Measurements from ENCODE around the gene GPC6.

The GPC6 gene

GRCh38 chr13:93409001-93409400, 182.4 kb downstream of the GPC6 start:
- Histone ChIP-seq H4K8ac (ENCODE audit: low read length) (no peak overlapping the region), H3K9me3 (ENCODE audit: control insufficient read depth, low read length) (no peaks in the 10 kb centered on the region), H3K4ac (ENCODE audit: low read depth in 1 of 2, low read length in 2 of 2) (no peak overlapping the region), H2BK120ac (ENCODE audit: low read depth, low read length) (no peak overlapping the region), H3K4me3 (ENCODE audit: insufficient read depth in 1 of 2, low read depth in 1 of 2, low read length in 2 of 2) (no peak overlapping the region), H3K79me1 (replicated peaks; ENCODE audit: low read length, poor library complexity, severe bottlenecking) (peaks cover 3% of the 10 kb centered on the region), H3K9ac (ENCODE audit: low read length) (no peak overlapping the region), H3K27me3 (ENCODE audit: control insufficient read depth in 1 of 2, insufficient read depth in 1 of 2, low read length in 2 of 2) (no peaks in the 10 kb centered on the region), H4K91ac (ENCODE audit: low read length) (no peak overlapping the region), H3K18ac (ENCODE audit: low read depth in 1 of 2, low read length in 2 of 2) (no peak overlapping the region), H3K23ac (ENCODE audit: low read length in 2 of 2) (no peak overlapping the region), H2BK12ac (ENCODE audit: low read length in 2 of 2) (no peak overlapping the region), H3K36me3 (ENCODE audit: control insufficient read depth in 1 of 2, insufficient read depth in 2 of 2, low read depth in 1 of 2, low read length in 2 of 2) (no peaks in the 10 kb centered on the region), H3K14ac (ENCODE audit: low read length in 2 of 2) (no peak overlapping the region), H3K27ac (ENCODE audit: low read length, poor library complexity, severe bottlenecking) (no peak overlapping the region), H2AFZ (ENCODE audit: low read depth, low read length) (no peak overlapping the region), H3K4me1 (ENCODE audit: control insufficient read depth, insufficient read depth, low read depth, low read length) (no peaks in the 10 kb centered on the region), H2AK5ac (ENCODE audit: low read length, severe bottlenecking) (no peak overlapping the region), H2BK5ac (ENCODE audit: low read depth, low read length, poor library complexity, severe bottlenecking) (no peak overlapping the region), H2BK15ac (ENCODE audit: low read depth, poor library complexity, severe bottlenecking) (no peak overlapping the region), H3K4me2 (ENCODE audit: low read length, poor library complexity, severe bottlenecking) (no peak overlapping the region)
- no peak for DNase-seq
- no CpG with 5 or more reads among the region's 3 CpGs for WGBS

GRCh38 chr13:93409816-93410215, 183.2 kb downstream of the GPC6 start:
- H2BK15ac ChIP-seq (ENCODE audit: low read depth, poor library complexity, severe bottlenecking) = no peak overlapping the region
- H3K23ac ChIP-seq (ENCODE audit: low read length in 2 of 2) = no peak overlapping the region
- H3K79me1 ChIP-seq (replicated peaks; ENCODE audit: low read length, poor library complexity, severe bottlenecking) = peaks cover 7% of the 10 kb centered on the region
- no peak overlapping the region for H2AK5ac ChIP-seq (ENCODE audit: low read length, severe bottlenecking)
- H3K27ac ChIP-seq (ENCODE audit: low read length, poor library complexity, severe bottlenecking) = no peak overlapping the region
- DNase-seq = no peak
- no peaks in the 10 kb centered on the region for H3K36me3 ChIP-seq (ENCODE audit: control insufficient read depth in 1 of 2, insufficient read depth in 2 of 2, low read depth in 1 of 2, low read length in 2 of 2)
- H3K9ac ChIP-seq (ENCODE audit: low read length) = no peak overlapping the region
- no peak overlapping the region for H2BK120ac ChIP-seq (ENCODE audit: low read depth, low read length)
- H3K4me2 ChIP-seq (ENCODE audit: low read length, poor library complexity, severe bottlenecking) = no peak overlapping the region
- H3K18ac ChIP-seq (ENCODE audit: low read depth in 1 of 2, low read length in 2 of 2) = no peak overlapping the region
- H3K4ac ChIP-seq (ENCODE audit: low read depth in 1 of 2, low read length in 2 of 2) = no peak overlapping the region
- H2BK5ac ChIP-seq (ENCODE audit: low read depth, low read length, poor library complexity, severe bottlenecking) = no peak overlapping the region
- no peaks in the 10 kb centered on the region for H3K4me1 ChIP-seq (ENCODE audit: control insufficient read depth, insufficient read depth, low read depth, low read length)
- no peak overlapping the region for H3K14ac ChIP-seq (ENCODE audit: low read length in 2 of 2)
- H3K4me3 ChIP-seq (ENCODE audit: insufficient read depth in 1 of 2, low read depth in 1 of 2, low read length in 2 of 2) = no peak overlapping the region
- no peak overlapping the region for H4K8ac ChIP-seq (ENCODE audit: low read length)
- no peaks in the 10 kb centered on the region for H3K27me3 ChIP-seq (ENCODE audit: control insufficient read depth in 1 of 2, insufficient read depth in 1 of 2, low read length in 2 of 2)
- no peak overlapping the region for H4K91ac ChIP-seq (ENCODE audit: low read length)
- no peak overlapping the region for H2AFZ ChIP-seq (ENCODE audit: low read depth, low read length)
- no peaks in the 10 kb centered on the region for H3K9me3 ChIP-seq (ENCODE audit: control insufficient read depth, low read length)
- H2BK12ac ChIP-seq (ENCODE audit: low read length in 2 of 2) = no peak overlapping the region

- 71% methylated on average over 2 of the region's 3 CpGs for WGBS
- Histone ChIP-seq H3K4me1 (ENCODE audit: control insufficient read depth, insufficient read depth, low read depth, low read length) (no peaks in the 10 kb centered on the region), H3K4ac (ENCODE audit: low read depth in 1 of 2, low read length in 2 of 2) (no peak overlapping the region), H3K9me3 (ENCODE audit: control insufficient read depth, low read length) (no peaks in the 10 kb centered on the region), H3K27ac (ENCODE audit: low read length, poor library complexity, severe bottlenecking) (no peak overlapping the region), H3K23ac (ENCODE audit: low read length in 2 of 2) (no peak overlapping the region), H2BK12ac (ENCODE audit: low read length in 2 of 2) (no peak overlapping the region), H3K4me2 (ENCODE audit: low read length, poor library complexity, severe bottlenecking) (no peak overlapping the region), H3K4me3 (ENCODE audit: insufficient read depth in 1 of 2, low read depth in 1 of 2, low read length in 2 of 2) (no peak overlapping the region), H2BK15ac (ENCODE audit: low read depth, poor library complexity, severe bottlenecking) (no peak overlapping the region), H3K14ac (ENCODE audit: low read length in 2 of 2) (no peak overlapping the region), H4K8ac (ENCODE audit: low read length) (no peak overlapping the region), H3K27me3 (ENCODE audit: control insufficient read depth in 1 of 2, insufficient read depth in 1 of 2, low read length in 2 of 2) (no peaks in the 10 kb centered on the region), H3K79me1 (replicated peaks; ENCODE audit: low read length, poor library complexity, severe bottlenecking) (peaks cover 5% of the 10 kb centered on the region), H3K18ac (ENCODE audit: low read depth in 1 of 2, low read length in 2 of 2) (no peak overlapping the region), H4K91ac (ENCODE audit: low read length) (no peak overlapping the region), H3K9ac (ENCODE audit: low read length) (no peak overlapping the region), H2BK5ac (ENCODE audit: low read depth, low read length, poor library complexity, severe bottlenecking) (no peak overlapping the region), H2AFZ (ENCODE audit: low read depth, low read length) (no peak overlapping the region), H2BK120ac (ENCODE audit: low read depth, low read length) (no peak overlapping the region), H3K36me3 (ENCODE audit: control insufficient read depth in 1 of 2, insufficient read depth in 2 of 2, low read depth in 1 of 2, low read length in 2 of 2) (no peaks in the 10 kb centered on the region), H2AK5ac (ENCODE audit: low read length, severe bottlenecking) (no peak overlapping the region)
- DNase-seq = peak; percentile 63
These were observed 184.6 kb downstream of the GPC6 start for GRCh38 chr13:93411186-93411680.

GRCh38 chr13:93412676-93413075, 186.1 kb downstream of the GPC6 start:
- no peak overlapping the region for H3K4ac ChIP-seq (ENCODE audit: low read depth in 1 of 2, low read length in 2 of 2)
- no peak overlapping the region for H2BK12ac ChIP-seq (ENCODE audit: low read length in 2 of 2)
- no peak overlapping the region for H4K91ac ChIP-seq (ENCODE audit: low read length)
- no peaks in the 10 kb centered on the region for H3K9me3 ChIP-seq (ENCODE audit: control insufficient read depth, low read length)
- no peak overlapping the region for H3K18ac ChIP-seq (ENCODE audit: low read depth in 1 of 2, low read length in 2 of 2)
- no peak overlapping the region for H2BK120ac ChIP-seq (ENCODE audit: low read depth, low read length)
- H3K23ac ChIP-seq (ENCODE audit: low read length in 2 of 2) = no peak overlapping the region
- no peak overlapping the region for H2BK15ac ChIP-seq (ENCODE audit: low read depth, poor library complexity, severe bottlenecking)
- no peaks in the 10 kb centered on the region for H3K27me3 ChIP-seq (ENCODE audit: control insufficient read depth in 1 of 2, insufficient read depth in 1 of 2, low read length in 2 of 2)
- no peak overlapping the region for H2AFZ ChIP-seq (ENCODE audit: low read depth, low read length)
- H3K9ac ChIP-seq (ENCODE audit: low read length) = no peak overlapping the region
- H2AK5ac ChIP-seq (ENCODE audit: low read length, severe bottlenecking) = no peak overlapping the region
- no peaks in the 10 kb centered on the region for H3K4me1 ChIP-seq (ENCODE audit: control insufficient read depth, insufficient read depth, low read depth, low read length)
- no peak for DNase-seq
- no peak overlapping the region for H3K14ac ChIP-seq (ENCODE audit: low read length in 2 of 2)
- H3K36me3 ChIP-seq (ENCODE audit: control insufficient read depth in 1 of 2, insufficient read depth in 2 of 2, low read depth in 1 of 2, low read length in 2 of 2) = no peaks in the 10 kb centered on the region
- H3K79me1 ChIP-seq (replicated peaks; ENCODE audit: low read length, poor library complexity, severe bottlenecking) = peaks cover 5% of the 10 kb centered on the region
- no peak overlapping the region for H2BK5ac ChIP-seq (ENCODE audit: low read depth, low read length, poor library complexity, severe bottlenecking)
- H3K4me2 ChIP-seq (ENCODE audit: low read length, poor library complexity, severe bottlenecking) = no peak overlapping the region
- no peak overlapping the region for H4K8ac ChIP-seq (ENCODE audit: low read length)
- no peak overlapping the region for H3K4me3 ChIP-seq (ENCODE audit: insufficient read depth in 1 of 2, low read depth in 1 of 2, low read length in 2 of 2)
- H3K27ac ChIP-seq (ENCODE audit: low read length, poor library complexity, severe bottlenecking) = no peak overlapping the region

All from mesenchymal stem cell (in vitro differentiated cells and primary cell).